ENCODE measurements around the gene KIR2DL3.

- TF ChIP-seq CTCF (IDR thresholded peaks at IDR 0.05; ENCODE audit: insufficient read depth, low read length, poor library complexity, severe bottlenecking), result no peak
- no peak for TF ChIP-seq EZH2phosphoT487 (conservative IDR thresholded peaks at IDR 0.05; ENCODE audit: low read length)
Observed at GRCh38 chr19:54738715-54739114, 402 bp downstream of the KIR2DL3 start.
